Globus pallidus (tissue), 1 donor: Measurements from ENCODE around the gene IGDCC3.

ENCODE experiments used
- DNase-seq: peaks from one replicate; pipeline ENCODE4 v3.0.0-alpha.2; 2015; ENCODE audit warnings: low spot score

The IGDCC3 gene

GRCh38 chr15:65327651-65328393 lies 50.0 kb downstream of the IGDCC3 start:
- no peak for DNase-seq

GRCh38 chr15:65326818-65327217 lies 51.0 kb downstream of the IGDCC3 start:
- DNase-seq, result no peak

- peak; percentile 77 for DNase-seq
These were observed 51.7 kb downstream of the IGDCC3 start for GRCh38 chr15:65326117-65326526.

GRCh38 chr15:65323071-65323511 lies 54.7 kb downstream of the IGDCC3 start:
- peak; percentile 49 for DNase-seq

GRCh38 chr15:65318870-65319356 lies 58.9 kb downstream of the IGDCC3 start:
- peak; percentile 84 for DNase-seq

GRCh38 chr15:65312400-65312916 lies 65.3 kb downstream of the IGDCC3 start:
- peak; percentile 86 for DNase-seq

GRCh38 chr15:65311760-65312159 lies 66.0 kb downstream of the IGDCC3 start:
- no peak for DNase-seq

GRCh38 chr15:65310431-65311137 lies 67.2 kb downstream of the IGDCC3 start:
- no peak for DNase-seq

GRCh38 chr15:65309882-65310418 lies 67.9 kb downstream of the IGDCC3 start:
- DNase-seq, result no peak

- DNase-seq, result no peak
These were observed 69.8 kb downstream of the IGDCC3 start for GRCh38 chr15:65307978-65308377.

- DNase-seq, result no peak
These were observed 71.3 kb downstream of the IGDCC3 start for GRCh38 chr15:65306551-65306950.

GRCh38 chr15:65305776-65306175 lies 72.0 kb downstream of the IGDCC3 start:
- no peak for DNase-seq

- DNase-seq, result no peak
These were observed 72.5 kb downstream of the IGDCC3 start for GRCh38 chr15:65305150-65305758.

- peak; percentile 93 for DNase-seq
These were observed 73.2 kb downstream of the IGDCC3 start, which contains the start of gene RNU5B-1 for GRCh38 chr15:65304381-65305149. Gene RNU5B-1, plus strand, starts transcription at chr15:65304677.

- DNase-seq, result peak; percentile 77
These were observed 74.0 kb downstream of the IGDCC3 start for GRCh38 chr15:65303687-65304380.

- no peak for DNase-seq
These were observed 75.7 kb downstream of the IGDCC3 start for GRCh38 chr15:65302061-65302460.

GRCh38 chr15:65300924-65301441 lies 76.8 kb downstream of the IGDCC3 start:
- no peak for DNase-seq

GRCh38 chr15:65298731-65299130 lies 79.1 kb downstream of the IGDCC3 start:
- DNase-seq, result no peak

GRCh38 chr15:65292938-65293518 lies 84.8 kb downstream of the IGDCC3 start:
- no peak for DNase-seq

GRCh38 chr15:65290228-65290627 lies 87.6 kb downstream of the IGDCC3 start:
- DNase-seq, result no peak
